H9 (cell line): ENCODE results near the gene NCEH1. TPM values are rescaled to one million over a fixed set of nuclear protein-coding genes. Genes with fewer than 3 reads are reported as not detected.

Source experiments
- DNase-seq: peaks from one replicate; pipeline ENCODE4 v3.0.0-alpha.2; 2017
- H2AFZ ChIP-seq: one replicate; pipeline ENCODE4 v1.6.1; 2013; ENCODE audit warnings: mild to moderate bottlenecking, low read length, control low read depth, moderate library complexity
- H2AK5ac ChIP-seq: 2 replicates; pipeline ENCODE4 v1.6.1; 2013; ENCODE audit warnings: low read length, control low read depth, mixed read lengths; ENCODE audit not compliant: insufficient read length
- H2BK120ac ChIP-seq: one replicate; pipeline ENCODE4 v1.6.1; 2013; ENCODE audit warnings: low read depth, mild to moderate bottlenecking, low read length, control low read depth, inconsistent platforms; ENCODE audit not compliant: poor library complexity, severe bottlenecking
- H2BK12ac ChIP-seq: 2 replicates; pipeline ENCODE4 v1.6.1; 2013; ENCODE audit warnings: low read length, control low read depth, mixed read lengths, low read depth; ENCODE audit not compliant: insufficient read length
- H2BK15ac ChIP-seq: 2 replicates; pipeline ENCODE4 v1.6.1; 2013; ENCODE audit warnings: low read depth, low read length, control low read depth
- H2BK20ac ChIP-seq: one replicate; pipeline ENCODE4 v1.6.1; 2013; ENCODE audit warnings: low read depth, mild to moderate bottlenecking, low read length, control low read depth, inconsistent platforms; ENCODE audit not compliant: poor library complexity, severe bottlenecking
- H2BK5ac ChIP-seq: 2 replicates; pipeline ENCODE4 v1.6.1; 2013; ENCODE audit warnings: low read length, control low read depth, mixed read lengths; ENCODE audit not compliant: insufficient read length
- H3K14ac ChIP-seq: 2 replicates; pipeline ENCODE4 v1.6.1; 2013; ENCODE audit warnings: low read length, control low read depth; ENCODE audit not compliant: insufficient read depth
- H3K18ac ChIP-seq: 2 replicates; pipeline ENCODE4 v1.6.1; 2013; ENCODE audit warnings: low read depth, mild to moderate bottlenecking, mixed read lengths, low read length, control low read depth; ENCODE audit not compliant: insufficient read length
- H3K23ac ChIP-seq: 2 replicates; pipeline ENCODE4 v1.6.1; 2013; ENCODE audit warnings: low read length, control low read depth, mixed read lengths, low read depth; ENCODE audit not compliant: insufficient read length
- H3K23me2 ChIP-seq: 2 replicates; pipeline ENCODE4 v1.6.1; 2013; ENCODE audit warnings: low read depth, mild to moderate bottlenecking, mixed read lengths, low read length, control low read depth; ENCODE audit not compliant: insufficient read length, poor library complexity, severe bottlenecking
- H3K27ac ChIP-seq: 2 replicates; pipeline ENCODE4 v1.5.1; 2013; ENCODE audit warnings: low read length, control low read depth, mixed read lengths, low read depth; ENCODE audit not compliant: insufficient read length
- H3K27me3 ChIP-seq: 2 replicates; pipeline ENCODE4 v1.6.1; 2013; ENCODE audit warnings: low read length, control low read depth, inconsistent platforms; ENCODE audit not compliant: insufficient read depth
- H3K4ac ChIP-seq: 2 replicates; pipeline ENCODE4 v1.6.1; 2013; ENCODE audit warnings: low read depth, mild to moderate bottlenecking, control low read depth, inconsistent platforms, low read length, moderate library complexity
- H3K4me1 ChIP-seq: 2 replicates; pipeline ENCODE4 v1.6.1; 2013; ENCODE audit warnings: low read length, control low read depth, inconsistent platforms; ENCODE audit not compliant: insufficient read depth
- H3K4me2 ChIP-seq: 2 replicates; pipeline ENCODE4 v1.6.1; 2013; ENCODE audit warnings: low read length, control low read depth, mixed read lengths; ENCODE audit not compliant: insufficient read length, insufficient read depth
- H3K56ac ChIP-seq: 2 replicates; pipeline ENCODE4 v1.6.1; 2013; ENCODE audit warnings: low read depth, mild to moderate bottlenecking, mixed read lengths, low read length, control low read depth; ENCODE audit not compliant: insufficient read length
- H3K79me1 ChIP-seq: 2 replicates; pipeline ENCODE4 v1.6.1; 2013; ENCODE audit warnings: low read depth, mild to moderate bottlenecking, moderate library complexity, low read length, control low read depth, inconsistent platforms; ENCODE audit not compliant: insufficient read depth, poor library complexity, severe bottlenecking
- H3K79me2 ChIP-seq: 2 replicates; pipeline ENCODE4 v1.6.1; 2013; ENCODE audit warnings: low read length, control low read depth, inconsistent platforms; ENCODE audit not compliant: insufficient read depth
- H3K9ac ChIP-seq: 2 replicates; pipeline ENCODE4 v1.6.1; 2013; ENCODE audit warnings: low read length, control low read depth, mixed read lengths; ENCODE audit not compliant: insufficient read length; ENCODE audit errors: extremely low read depth
- H3K9me3 ChIP-seq: one replicate; pipeline ENCODE4 v1.6.1; 2013; ENCODE audit warnings: low read depth, low read length, inconsistent platforms; ENCODE audit not compliant: control insufficient read depth
- H3T11ph ChIP-seq: one replicate; pipeline ENCODE4 v1.6.1; 2013; ENCODE audit warnings: mild to moderate bottlenecking, low read length, control low read depth, inconsistent platforms
- H4K20me1 ChIP-seq: one replicate; pipeline ENCODE4 v1.6.1; 2013; ENCODE audit not compliant: control insufficient read depth, insufficient read length, insufficient read depth
- H4K5ac ChIP-seq: 2 replicates; pipeline ENCODE4 v1.6.1; 2013; ENCODE audit warnings: low read depth, mild to moderate bottlenecking, mixed read lengths, low read length, control low read depth; ENCODE audit not compliant: insufficient read length
- H4K8ac ChIP-seq: replicated peaks from 2 replicates; pipeline ENCODE4 v1.6.1; 2013; ENCODE audit warnings: low read length, control low read depth, mixed read lengths, low read depth; ENCODE audit not compliant: insufficient read length
- H4K91ac ChIP-seq: 2 replicates; pipeline ENCODE4 v1.6.1; 2013; ENCODE audit warnings: low read depth, mild to moderate bottlenecking, moderate library complexity, mixed read lengths, low read length, control low read depth; ENCODE audit not compliant: insufficient read length
- H3K27ac Mint-ChIP-seq, 3 experiments: 2 replicates in 2 of 3; 3 replicates in 1 of 3; pipeline ENCODE4 v1.8.0; 2020 to 2021; ENCODE audit warnings: mixed read lengths in 3 of 3, mild to moderate bottlenecking in 1 of 3, moderate library complexity in 1 of 3
- H3K27me3 Mint-ChIP-seq: 2 replicates; pipeline ENCODE4 v1.8.0; 2021; ENCODE audit warnings: low read depth, mild to moderate bottlenecking, moderate library complexity, mixed read lengths
- H3K36me3 Mint-ChIP-seq, 3 experiments: 2 replicates in 2 of 3; 3 replicates in 1 of 3; pipeline ENCODE4 v1.8.0; 2020 to 2021; ENCODE audit warnings: low read depth in 3 of 3, mixed read lengths in 3 of 3; ENCODE audit not compliant: insufficient read depth in 1 of 3
- H3K4me1 Mint-ChIP-seq, 2 experiments: 2 replicates each; pipeline ENCODE4 v1.8.0; 2020; ENCODE audit warnings: mixed read lengths in 2 of 2
- H3K4me3 Mint-ChIP-seq, 2 experiments: 2 replicates in 1 of 2; 3 replicates in 1 of 2; pipeline ENCODE4 v1.8.0; 2020 to 2021; ENCODE audit warnings: mild to moderate bottlenecking in 2 of 2, mixed read lengths in 2 of 2, moderate library complexity in 1 of 2
- H3K9me3 Mint-ChIP-seq, 2 experiments: 2 replicates in 1 of 2; 3 replicates in 1 of 2; pipeline ENCODE4 v1.8.0; 2020; ENCODE audit warnings: mild to moderate bottlenecking in 2 of 2, mixed read lengths in 2 of 2, moderate library complexity in 1 of 2
- WGBS: extraction: QIAGEN DNeasy Blood & Tissue Kit; methylation state at CpG from one replicate; pipeline ENCODE4 v1.1.7; 2013; ENCODE audit warnings: missing lambda C conversion rate, low lambda C conversion rate, mixed read lengths; ENCODE audit not compliant: insufficient read length; ENCODE audit errors: extremely low coverage; 5-methylcytosine and 5-hydroxymethylcytosine counted together
- total RNA-seq: library from RNA; stranded (reverse); gene quantifications from 2 replicates; pipeline ENCODE4 v1.2.1, GENCODE V29; 2021
- TF ChIP-seq, protein P1 (sequence below): fragments of 200-600 bp; sonication (generic); conservative IDR thresholded peaks from 3 replicates; pipeline ENCODE4 v1.8.0; 2021; ENCODE audit warnings: antibody characterized with exemption, mild to moderate bottlenecking

The NCEH1 gene
- total RNA-seq, 1 experiment from 2014 or later: 2.3 TPM

DNA sequence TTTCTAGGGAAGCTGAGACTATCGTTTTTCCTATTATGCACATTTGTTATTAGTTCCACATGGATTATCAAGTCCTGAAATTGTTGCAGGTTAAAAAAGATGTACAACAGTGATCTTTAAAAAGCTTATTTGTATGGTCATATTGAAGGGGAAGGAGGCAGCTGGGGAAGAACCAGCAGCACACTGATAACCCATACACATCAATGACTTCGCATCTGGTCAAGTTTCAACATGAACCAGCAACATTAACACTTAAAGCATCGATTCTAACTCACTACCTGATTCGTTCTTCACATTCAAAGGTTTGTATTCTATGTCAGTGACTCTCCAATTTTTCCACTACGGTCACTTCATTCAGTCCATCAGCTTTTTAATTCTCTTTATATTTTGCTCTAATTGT, 56.4 kb downstream of the NCEH1 start:
- H3K4me1 ChIP-seq: no peaks in the 10 kb centered on the region
- no peak overlapping the region for H4K8ac ChIP-seq
- TF ChIP-seq, protein P1, sequence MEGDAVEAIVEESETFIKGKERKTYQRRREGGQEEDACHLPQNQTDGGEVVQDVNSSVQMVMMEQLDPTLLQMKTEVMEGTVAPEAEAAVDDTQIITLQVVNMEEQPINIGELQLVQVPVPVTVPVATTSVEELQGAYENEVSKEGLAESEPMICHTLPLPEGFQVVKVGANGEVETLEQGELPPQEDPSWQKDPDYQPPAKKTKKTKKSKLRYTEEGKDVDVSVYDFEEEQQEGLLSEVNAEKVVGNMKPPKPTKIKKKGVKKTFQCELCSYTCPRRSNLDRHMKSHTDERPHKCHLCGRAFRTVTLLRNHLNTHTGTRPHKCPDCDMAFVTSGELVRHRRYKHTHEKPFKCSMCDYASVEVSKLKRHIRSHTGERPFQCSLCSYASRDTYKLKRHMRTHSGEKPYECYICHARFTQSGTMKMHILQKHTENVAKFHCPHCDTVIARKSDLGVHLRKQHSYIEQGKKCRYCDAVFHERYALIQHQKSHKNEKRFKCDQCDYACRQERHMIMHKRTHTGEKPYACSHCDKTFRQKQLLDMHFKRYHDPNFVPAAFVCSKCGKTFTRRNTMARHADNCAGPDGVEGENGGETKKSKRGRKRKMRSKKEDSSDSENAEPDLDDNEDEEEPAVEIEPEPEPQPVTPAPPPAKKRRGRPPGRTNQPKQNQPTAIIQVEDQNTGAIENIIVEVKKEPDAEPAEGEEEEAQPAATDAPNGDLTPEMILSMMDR: no peak
- no peaks in the 10 kb centered on the region for H3K79me1 ChIP-seq
- no peak overlapping the region for H3K56ac ChIP-seq
- no peak overlapping the region for H3K23ac ChIP-seq
- no peak overlapping the region for H3T11ph ChIP-seq
- DNase-seq: no peak
- no peak overlapping the region for H3K14ac ChIP-seq
- H3K27me3 Mint-ChIP-seq: no peaks in the 10 kb centered on the region; the same call in 1 of the 2 replicates
- H3K9me3 Mint-ChIP-seq: no peaks in the 10 kb centered on the region; a peak in 1 of 5 replicates
- peaks cover 6 to 8% of the 10 kb centered on the region in 2 experiments for H3K4me1 Mint-ChIP-seq
- no peak overlapping the region for H3K4me2 ChIP-seq
- H3K9me3 ChIP-seq: no peaks in the 10 kb centered on the region
- H3K9ac ChIP-seq: no peak overlapping the region
- no peak overlapping the region for H3K4me3 Mint-ChIP-seq
- H3K4ac ChIP-seq: no peak overlapping the region
- no peak overlapping the region for H3K18ac ChIP-seq
- H3K79me2 ChIP-seq: no peaks in the 10 kb centered on the region
- no peak overlapping the region for H2BK12ac ChIP-seq
- no peak overlapping the region for H2BK15ac ChIP-seq
- H2AK5ac ChIP-seq: no peak overlapping the region
- H3K27me3 ChIP-seq: no peaks in the 10 kb centered on the region
- no peaks in the 10 kb centered on the region for H3K23me2 ChIP-seq
- no peak overlapping the region for H4K5ac ChIP-seq
- no peak overlapping the region for H3K27ac ChIP-seq
- H4K91ac ChIP-seq: no peak overlapping the region
- H2AFZ ChIP-seq: no peak overlapping the region
- no CpG with 5 or more reads among the region's 5 CpGs for WGBS
- H4K20me1 ChIP-seq: no peaks in the 10 kb centered on the region
- no peaks in the 10 kb centered on the region for H3K36me3 Mint-ChIP-seq
- no peak overlapping the region for H2BK120ac ChIP-seq
- no peak overlapping the region for H2BK5ac ChIP-seq
- H3K27ac Mint-ChIP-seq: no peak overlapping the region
- no peak overlapping the region for H2BK20ac ChIP-seq
